Fibroblast of skin of scalp (primary cell): ENCODE measurements around the gene CSN2. TPM values are rescaled to one million over a fixed set of nuclear protein-coding genes. Genes with fewer than 3 reads are reported as not detected.
A peak's percentile ranks its signal among the peaks of the same experiment; 100 is the strongest.
"Not testable (repeated sequence)": the region's sequence is repeated elsewhere in the genome, so short reads cannot be mapped to it uniquely, and the experiment has no call there.

Source experiments
- DNase-seq: peaks from one replicate; pipeline ENCODE4 v3.0.0-alpha.2; 2013
- polyA plus RNA-seq, 2 experiments: library from polyadenylated mRNA; unstranded; fragments of 120-200 nt; gene quantifications; one replicate each; pipeline ENCODE4 v1.2.1, GENCODE V29; 2013; ENCODE audit not compliant: insufficient read length in 2 of 2

The CSN2 gene
- not detected for polyA plus RNA-seq (2013, experiment 1 of 2; ENCODE audit: insufficient read length)
- not detected for polyA plus RNA-seq (2013, experiment 2 of 2; ENCODE audit: insufficient read length)

- DNase-seq: no peak
Measured at GRCh38 chr4:69965628-69966027, at the start of gene CSN2. Gene CSN2, minus strand, starts transcription at chr4:69965728. Its CDS starts 4,733 bp downstream, at chr4:69960995.

- no peak for DNase-seq
Measured at GRCh38 chr4:70008771-70009170, 43.2 kb upstream of the CSN2 start.

GRCh38 chr4:70002507-70002906 lies 37.0 kb upstream of the CSN2 start:
- no peak for DNase-seq

GRCh38 chr4:70000711-70001110 lies 35.2 kb upstream of the CSN2 start:
- DNase-seq: no peak

GRCh38 chr4:69999420-69999819 lies 33.9 kb upstream of the CSN2 start:
- no peak for DNase-seq

GRCh38 chr4:69995526-69996016 lies 30.0 kb upstream of the CSN2 start, which contains the start of gene STATH:
Gene STATH, plus strand, starts transcription at chr4:69995966. Its CDS starts 2,472 bp downstream, at chr4:69998438.
- DNase-seq: no peak

- DNase-seq: no peak
Measured at GRCh38 chr4:69994782-69995181, 29.3 kb upstream of the CSN2 start.

GRCh38 chr4:69991016-69991415 lies 25.5 kb upstream of the CSN2 start:
- no peak for DNase-seq

- DNase-seq: no peak
Measured at GRCh38 chr4:69986663-69987062, 21.1 kb upstream of the CSN2 start.

- DNase-seq: peak; percentile 0
Measured at GRCh38 chr4:69984030-69984443, 18.5 kb upstream of the CSN2 start.

- no peak for DNase-seq
Measured at GRCh38 chr4:69977582-69977981, 12.1 kb upstream of the CSN2 start.

- DNase-seq: no peak
Measured at GRCh38 chr4:69974631-69975030, 9.1 kb upstream of the CSN2 start.

- DNase-seq: no peak
Measured at GRCh38 chr4:69970071-69970470, 4.5 kb upstream of the CSN2 start.

GRCh38 chr4:69957209-69957608 lies 8.3 kb downstream of the CSN2 start:
- DNase-seq: no peak

GRCh38 chr4:69951602-69952001 lies 13.9 kb downstream of the CSN2 start:
- DNase-seq: no peak

GRCh38 chr4:69936566-69936965 lies 29.0 kb downstream of the CSN2 start:
- peak; percentile 1 for DNase-seq

GRCh38 chr4:69934150-69934549 lies 31.4 kb downstream of the CSN2 start:
- no peak for DNase-seq

GRCh38 chr4:69930768-69931167 lies 34.8 kb downstream of the CSN2 start, which contains the start of gene CSN1S1:
Gene CSN1S1, plus strand, starts transcription at chr4:69931068. Its CDS starts 1,488 bp downstream, at chr4:69932556.
- no peak for DNase-seq

- not testable (repeated sequence) for DNase-seq
Measured at GRCh38 chr4:69923782-69924410, 41.6 kb downstream of the CSN2 start.

GRCh38 chr4:69920874-69921273 lies 44.7 kb downstream of the CSN2 start:
- no peak for DNase-seq

- peak; percentile 57 for DNase-seq
Measured at GRCh38 chr4:69910016-69910782, 55.3 kb downstream of the CSN2 start.

- no peak for DNase-seq
Measured at GRCh38 chr4:69909195-69909594, 56.3 kb downstream of the CSN2 start.

- peak; percentile 39 for DNase-seq
Measured at GRCh38 chr4:69907151-69907550, 58.4 kb downstream of the CSN2 start.
